ENCODE measurements around the gene PKD2L1.
"Not testable (repeated sequence)": the region's sequence is repeated elsewhere in the genome, so short reads cannot be mapped to it uniquely, and the experiment has no call there.

The PKD2L1 gene

DNA sequence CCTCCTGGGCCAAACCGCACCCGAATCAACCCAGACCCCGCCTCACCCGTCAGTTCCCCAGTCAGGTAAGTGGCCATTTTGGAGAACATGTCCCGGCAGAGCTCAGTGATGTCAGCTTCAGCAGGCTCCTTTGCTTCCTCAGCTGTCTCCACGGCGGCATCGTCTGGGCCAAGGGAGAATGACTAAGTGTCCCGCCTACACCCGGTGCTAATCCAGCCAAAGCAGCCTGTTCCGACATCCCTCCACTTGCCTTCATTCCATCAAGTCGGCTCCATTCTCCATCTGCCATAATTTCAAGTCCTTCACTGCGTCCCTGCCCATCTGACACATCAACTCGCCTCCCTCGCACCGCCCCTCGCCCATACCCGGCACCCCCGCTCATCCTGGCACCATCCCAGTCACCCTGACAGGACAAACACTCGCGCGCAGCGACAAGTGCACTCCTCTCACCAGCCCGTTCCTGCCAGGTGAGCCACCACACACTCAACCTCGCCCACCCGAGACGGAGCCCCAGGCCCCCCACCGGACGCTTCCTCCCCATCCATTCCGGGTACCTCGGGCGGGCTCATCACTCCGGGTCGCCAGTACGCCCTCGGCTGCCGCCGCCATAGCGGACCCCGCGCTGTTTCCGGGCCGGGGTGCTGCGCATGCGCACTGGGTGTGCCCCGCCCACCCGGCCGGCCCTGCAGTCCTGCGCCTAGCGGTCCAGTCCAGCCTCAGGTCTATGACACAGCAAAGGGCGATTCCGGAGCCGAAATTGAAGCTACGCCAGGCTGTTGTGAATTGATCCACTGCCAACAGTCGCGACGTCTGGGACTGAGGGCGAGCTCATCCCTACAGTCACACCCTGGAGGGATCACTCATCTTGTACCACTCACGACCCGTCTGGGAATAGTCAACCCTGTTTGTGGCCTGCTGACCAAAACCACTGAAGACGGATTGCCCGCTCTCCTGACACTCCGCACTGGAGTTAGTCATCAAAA is 43.7 kb downstream of the PKD2L1 start, which contains the start of gene BLOC1S2:
Gene BLOC1S2, minus strand, starts transcription at position 630 of the 983 bp plus-strand sequence. Its CDS starts 21 bp downstream, at position 609.
- peak; percentile 83 for DNase-seq

- DNase-seq, result not testable (repeated sequence)
Measured at GRCh38 chr10:100285326-100285725, 44.7 kb downstream of the PKD2L1 start.

- no peak for DNase-seq
Measured at GRCh38 chr10:100282907-100283306, 47.1 kb downstream of the PKD2L1 start.

DNA sequence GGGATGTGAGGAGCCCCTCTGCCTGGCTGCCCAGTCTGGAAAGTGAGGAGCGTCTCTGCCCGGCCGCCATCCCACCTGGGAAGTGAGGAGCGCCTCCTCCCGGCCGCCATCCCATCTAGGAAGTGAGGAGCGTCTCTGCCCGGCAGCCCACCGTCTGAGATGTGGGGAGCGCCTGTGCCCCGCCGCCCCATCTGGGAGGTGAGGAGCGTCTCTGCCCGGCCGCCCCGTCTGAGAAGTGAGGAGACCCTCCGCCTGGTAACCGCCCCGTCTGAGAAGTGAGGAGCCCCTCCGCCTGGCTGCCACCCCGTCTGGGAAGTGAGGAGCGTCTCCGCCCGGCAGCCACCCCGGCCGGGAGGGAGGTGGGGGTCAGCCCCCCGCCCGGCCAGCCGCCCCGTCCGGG is 53.1 kb downstream of the PKD2L1 start:
- DNase-seq, result not testable (repeated sequence)

- DNase-seq, result peak; percentile 87
Measured at GRCh38 chr10:100267239-100268104, 62.6 kb downstream of the PKD2L1 start, which contains the start of gene CWF19L1. Gene CWF19L1 (minus strand): TSS chr10:100267638. CDS start chr10:100267593, 45 bp downstream.

- no peak for DNase-seq
Measured at GRCh38 chr10:100265821-100266485, 64.1 kb downstream of the PKD2L1 start.

DNA sequence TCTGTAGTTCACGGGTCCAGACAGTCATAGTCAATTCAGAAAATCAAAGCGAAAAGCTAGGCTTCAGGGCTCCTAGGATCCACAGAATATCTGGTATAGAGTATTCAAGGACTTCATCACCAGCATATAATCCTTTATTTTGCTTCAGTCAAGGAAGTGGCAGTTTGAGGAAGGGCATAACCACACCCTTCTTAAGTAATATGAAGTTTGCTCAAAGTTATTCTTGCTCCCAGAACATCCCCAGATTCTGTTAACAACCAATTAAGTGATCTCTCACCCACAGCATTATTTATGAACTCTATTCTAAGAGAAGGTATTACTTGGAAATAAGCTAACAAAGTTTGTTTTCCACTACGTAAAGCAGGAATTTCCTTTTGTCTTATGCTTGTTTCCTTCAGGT is 75.8 kb downstream of the PKD2L1 start:
- no peak for DNase-seq

GRCh38 chr10:100253041-100253440 is 77.0 kb downstream of the PKD2L1 start:
- no peak for DNase-seq

DNA sequence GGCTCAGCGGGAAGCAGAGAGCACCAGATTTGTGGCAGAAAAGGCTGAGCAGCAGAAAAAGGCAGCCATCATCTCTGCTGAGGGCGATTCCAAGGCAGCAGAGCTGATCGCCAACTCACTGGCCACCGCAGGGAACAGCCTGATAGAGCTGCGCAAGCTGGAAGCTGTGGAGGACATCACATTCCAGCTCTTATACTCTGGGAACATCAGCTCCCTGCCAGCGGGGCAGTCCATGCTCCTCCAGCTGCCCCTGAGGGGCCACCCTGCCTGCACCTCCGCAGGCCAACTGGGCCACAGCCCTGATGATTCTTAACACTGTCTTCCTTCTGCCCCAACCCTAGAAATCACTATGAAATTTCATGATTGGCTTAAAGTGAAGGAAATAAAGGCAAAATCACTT is 81.2 kb downstream of the PKD2L1 start:
- DNase-seq, result no peak

DNA sequence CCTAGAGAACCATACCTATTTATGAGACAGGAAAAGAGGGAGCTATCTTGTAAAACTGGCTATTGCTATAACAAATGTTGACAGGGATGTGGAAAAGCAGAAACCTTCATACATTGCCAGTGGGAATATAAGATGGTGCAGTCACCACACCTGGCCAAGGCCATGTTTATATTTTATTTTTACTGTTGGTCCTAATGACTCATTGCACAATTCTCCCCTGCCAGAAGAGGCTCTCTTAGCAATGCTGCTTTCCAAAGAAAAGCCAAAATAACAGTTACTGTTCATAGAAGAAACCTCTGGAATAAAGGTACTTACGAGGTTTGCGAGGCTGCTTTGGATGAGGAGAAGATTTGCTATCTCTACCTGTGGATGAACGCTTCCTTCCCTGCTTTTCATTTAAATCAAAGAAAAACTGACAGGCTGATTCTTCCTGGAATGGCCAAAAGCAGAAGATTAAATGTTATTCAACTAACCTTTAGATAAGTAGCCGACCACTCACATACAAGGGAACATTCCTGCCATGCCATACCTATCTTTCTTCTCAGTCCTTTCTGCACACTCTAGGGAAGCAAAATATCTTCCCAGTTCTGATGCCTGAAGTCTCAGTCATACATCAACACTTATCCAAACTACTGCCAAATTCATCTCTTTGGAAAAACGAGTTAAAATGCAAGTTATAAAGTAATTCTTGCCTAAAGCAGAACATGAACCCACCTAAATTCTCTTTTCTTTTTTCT is 84.4 kb downstream of the PKD2L1 start:
- no peak for DNase-seq

DNA sequence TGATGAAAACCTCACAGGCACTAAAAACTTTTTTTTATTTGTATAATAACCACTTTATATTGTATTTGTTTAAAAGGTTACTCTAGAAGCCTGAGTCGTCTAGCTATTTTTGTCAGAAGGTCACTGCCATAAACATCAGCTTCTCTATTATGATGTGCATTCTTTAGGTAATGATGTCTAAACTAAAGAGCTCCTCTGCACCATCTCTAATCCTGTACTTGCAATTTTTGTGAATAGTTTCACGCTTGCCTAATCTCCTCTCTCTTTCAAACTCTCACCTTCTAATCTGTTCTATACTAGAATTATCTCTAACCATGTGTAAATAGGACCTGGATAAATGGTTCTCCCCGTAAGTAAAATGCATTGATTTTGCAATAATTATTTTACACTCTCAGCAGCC is 90.2 kb downstream of the PKD2L1 start:
- DNase-seq, result no peak

DNA sequence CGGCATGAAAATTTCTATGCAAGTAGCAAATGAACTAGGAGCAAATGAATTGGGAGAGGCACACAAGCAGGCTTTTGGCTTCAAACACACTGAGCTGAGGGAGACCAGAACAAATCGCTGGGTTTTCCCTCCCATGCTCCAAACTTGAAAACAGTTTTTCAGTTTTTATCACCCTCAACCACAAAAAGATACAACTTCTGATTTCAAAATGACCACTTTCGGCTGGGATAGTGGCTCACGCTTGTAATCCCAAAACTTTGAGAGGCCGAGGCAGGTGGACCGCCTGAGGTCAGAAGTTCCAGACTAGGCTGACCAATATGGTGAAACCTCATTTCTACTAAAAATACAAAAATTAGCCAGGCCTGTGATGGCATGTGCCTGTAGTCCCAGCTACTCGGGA is 91.6 kb downstream of the PKD2L1 start:
- no peak for DNase-seq

All from fibroblast of upper back skin (primary cell).